Esophagus squamous epithelium (tissue), 5 donors: Measurements from ENCODE around the gene ACAA2. TPM values are rescaled to one million over a fixed set of nuclear protein-coding genes. Genes with fewer than 3 reads are reported as not detected.

Experiments
- DNase-seq: peaks from one replicate; lab custom pipeline; 2025; lab: John Stamatoyannopoulos, UW
- H3K27ac ChIP-seq, 4 donors: fragments of 200-600 bp; sonication (generic); one replicate each; pipeline ENCODE4 v1.5.1; 2016 to 2019; ENCODE audit warnings: mild to moderate bottlenecking in 1 of 4
- H3K27me3 ChIP-seq, 4 donors: fragments of 200-600 bp; sonication (generic); 1 replicate in 3 of 4; 2 replicates in 1 of 4; pipeline versions ENCODE4 v1.5.1 to v1.6.0; 2017 to 2021; ENCODE audit warnings: antibody characterized with exemption in 1 of 4
- H3K36me3 ChIP-seq, 3 donors: fragments of 200-600 bp; sonication (generic); one replicate each; pipeline ENCODE4 v1.5.1; 2016 to 2019
- H3K4me1 ChIP-seq, 3 donors: fragments of 200-600 bp; sonication (generic); one replicate each; pipeline ENCODE4 v1.5.1; 2017 to 2019
- H3K4me3 ChIP-seq, 4 donors: fragments of 200-600 bp; sonication (generic); 1 replicate in 3 of 4; 2 replicates in 1 of 4; pipeline ENCODE4 v1.5.1; 2016 to 2019; ENCODE audit warnings: mild to moderate bottlenecking in 2 of 4, moderate library complexity in 1 of 4
- H3K9me3 ChIP-seq, 3 donors: fragments of 200-600 bp; sonication (generic); one replicate each; pipeline ENCODE4 v1.5.1; 2016 to 2019
- POLR2A ChIP-seq, 4 donors: fragments of 450-650 bp; IDR thresholded peaks; one replicate each; pipeline ENCODE4 v1.6.1; 2017; ENCODE audit warnings: antibody characterized with exemption in 4 of 4, mild to moderate bottlenecking in 4 of 4, moderate library complexity in 3 of 4
- WGBS, 2 donors: methylation state at CpG; one replicate each; pipeline ENCODE4 v1.1.5; 2018; 5-methylcytosine and 5-hydroxymethylcytosine counted together
- intact Hi-C: fragments of 100-400 bp; cut with DNase I; formaldehyde crosslinking; loops from one replicate; pipeline ENCODE4 v1.15.0; 2022
- total RNA-seq, 4 donors: library from RNA; depleted of rRNA; stranded (reverse); fragments of >200 nt; gene quantifications; one replicate each; pipeline ENCODE4 v1.1.0, GENCODE V29; 2016
- TF ChIP-seq, protein P1 (sequence below), 6 experiments: fragments of 450-650 bp in 4 of 6; fragments of 200-600 bp in 2 of 6; sonication (generic) in 2 of 6; IDR thresholded peaks; one replicate each; pipeline ENCODE4 v1.5.1; 2016 to 2019; ENCODE audit warnings: antibody characterized with exemption in 6 of 6, mild to moderate bottlenecking in 4 of 6, moderate library complexity in 4 of 6
- donor health status: DM: yes; HTN: yes; CAD: no.

The ACAA2 gene
- total RNA-seq, 4 donors from 2014 or later, result 6.8 to 43.6 (median 15.9) TPM

DNA sequence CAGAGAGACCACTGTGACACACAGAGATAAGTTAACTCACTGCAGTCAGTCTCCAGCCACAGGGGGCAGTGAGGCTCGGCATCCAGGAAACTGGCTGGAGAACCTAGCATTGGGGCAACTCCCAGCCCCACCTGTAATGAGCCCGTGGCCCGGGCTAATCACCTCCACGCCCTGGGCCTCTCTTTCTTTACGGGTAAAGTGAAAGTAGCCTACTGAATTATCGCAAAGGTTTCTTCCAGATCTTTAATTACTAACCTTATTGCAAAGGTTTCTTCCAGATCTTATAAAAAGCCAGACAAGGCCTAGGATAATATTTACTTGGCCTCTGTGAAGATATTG, 45.7 kb upstream of the ACAA2 start:
- Histone ChIP-seq H3K4me3 (no peak overlapping the region), H3K27me3 (no peaks in the 10 kb centered on the region), H3K27ac (peak overlapping the region; percentile 7 to 78 (median 47)), H3K9me3 (no peaks in the 10 kb centered on the region), H3K36me3 (peaks cover 0 to 10% (median 0%) of the 10 kb centered on the region in 3 donors), H3K4me1 (peaks cover 0 to 21% (median 8%) of the 10 kb centered on the region in 3 donors)
- no peak for TF ChIP-seq POLR2A (IDR thresholded peaks at IDR 0.05)
- no peak for DNase-seq
- WGBS, 2 donors, result 36 to 41% methylated on average over 6 of the region's 6 CpGs
- intact Hi-C loops, result loop anchor here (10.0 kb wide), 1 partner anchor 344 kb away; no protein-coding TSS in a partner anchor

DNA sequence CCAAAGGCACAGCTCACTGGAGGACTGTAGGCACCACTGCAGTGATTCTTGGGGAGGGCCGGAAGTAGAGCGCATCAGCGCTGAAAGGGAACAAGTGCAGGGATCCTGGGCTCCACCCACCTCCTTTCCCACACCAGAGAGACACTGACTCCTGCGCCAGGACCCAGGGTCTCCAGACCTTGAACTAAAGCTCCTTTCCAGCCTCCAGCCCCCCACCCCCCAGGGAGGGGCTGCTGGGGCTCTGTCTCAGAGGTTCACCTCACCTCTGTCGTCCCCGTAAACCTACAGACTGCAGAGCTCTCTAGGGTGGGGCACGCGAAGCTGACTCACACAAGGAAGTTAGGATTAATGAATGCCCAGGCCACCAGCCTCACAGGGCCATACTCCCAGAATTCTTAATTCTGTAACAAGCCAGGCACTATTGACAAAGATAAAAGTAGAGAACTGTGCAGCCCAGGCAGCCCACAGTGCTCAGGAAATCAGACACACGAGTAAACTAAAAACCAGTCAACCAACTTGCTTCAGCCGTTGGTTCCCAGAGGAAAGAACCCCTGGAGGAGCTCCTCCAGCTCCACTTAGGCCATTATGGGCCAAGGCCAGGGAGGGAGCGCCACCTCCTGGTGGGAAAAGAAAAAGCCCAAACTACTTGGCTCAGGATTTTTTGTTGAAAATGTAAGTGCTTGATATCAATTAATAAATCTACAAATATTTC, 45.1 kb upstream of the ACAA2 start:
- no peaks in the 10 kb centered on the region for H3K9me3 ChIP-seq
- peak overlapping the region; percentile 3 to 78 (median 40) for H3K27ac ChIP-seq
- TF ChIP-seq, protein P1, sequence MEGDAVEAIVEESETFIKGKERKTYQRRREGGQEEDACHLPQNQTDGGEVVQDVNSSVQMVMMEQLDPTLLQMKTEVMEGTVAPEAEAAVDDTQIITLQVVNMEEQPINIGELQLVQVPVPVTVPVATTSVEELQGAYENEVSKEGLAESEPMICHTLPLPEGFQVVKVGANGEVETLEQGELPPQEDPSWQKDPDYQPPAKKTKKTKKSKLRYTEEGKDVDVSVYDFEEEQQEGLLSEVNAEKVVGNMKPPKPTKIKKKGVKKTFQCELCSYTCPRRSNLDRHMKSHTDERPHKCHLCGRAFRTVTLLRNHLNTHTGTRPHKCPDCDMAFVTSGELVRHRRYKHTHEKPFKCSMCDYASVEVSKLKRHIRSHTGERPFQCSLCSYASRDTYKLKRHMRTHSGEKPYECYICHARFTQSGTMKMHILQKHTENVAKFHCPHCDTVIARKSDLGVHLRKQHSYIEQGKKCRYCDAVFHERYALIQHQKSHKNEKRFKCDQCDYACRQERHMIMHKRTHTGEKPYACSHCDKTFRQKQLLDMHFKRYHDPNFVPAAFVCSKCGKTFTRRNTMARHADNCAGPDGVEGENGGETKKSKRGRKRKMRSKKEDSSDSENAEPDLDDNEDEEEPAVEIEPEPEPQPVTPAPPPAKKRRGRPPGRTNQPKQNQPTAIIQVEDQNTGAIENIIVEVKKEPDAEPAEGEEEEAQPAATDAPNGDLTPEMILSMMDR (IDR thresholded peaks at IDR 0.05), result peak; percentile 76 to 94 (median 88)
- TF ChIP-seq POLR2A (IDR thresholded peaks at IDR 0.05), result no peak
- no peak for DNase-seq
- no peaks in the 10 kb centered on the region for H3K27me3 ChIP-seq
- peaks cover 0 to 11% (median 0%) of the 10 kb centered on the region in 3 donors for H3K36me3 ChIP-seq
- WGBS, 2 donors, result 33 to 45% methylated on average over 3 to 6 of the region's 11 CpGs
- no peak overlapping the region for H3K4me3 ChIP-seq
- H3K4me1 ChIP-seq, result peaks cover 0 to 21% (median 8%) of the 10 kb centered on the region in 3 donors
- intact Hi-C loops, result loop anchor here (10.0 kb wide), 1 partner anchor 344 kb away; no protein-coding TSS in a partner anchor

DNA sequence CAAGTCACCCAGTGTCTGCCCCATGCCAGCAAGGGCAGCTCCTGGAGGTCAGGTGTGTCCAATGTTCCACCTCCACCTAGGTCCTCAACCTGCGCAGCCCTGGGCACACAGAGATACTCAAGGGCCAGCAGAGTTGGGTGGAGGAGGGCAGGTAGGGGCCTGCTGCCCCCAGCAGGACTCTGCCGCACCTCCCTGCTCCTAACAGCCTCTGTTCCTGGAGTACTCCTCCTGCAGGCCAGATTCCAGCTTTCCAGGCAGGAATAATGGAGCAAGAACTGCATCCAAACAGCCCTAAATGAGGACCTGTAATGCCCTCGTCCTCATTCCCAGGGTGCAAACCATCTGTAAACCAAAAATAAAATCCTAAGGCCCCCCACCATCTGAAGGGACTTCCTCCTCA, 44.4 kb upstream of the ACAA2 start:
- Histone ChIP-seq H3K4me3 (no peak overlapping the region), H3K27me3 (no peaks in the 10 kb centered on the region), H3K27ac (no peak overlapping the region), H3K4me1 (peaks cover 0 to 21% (median 8%) of the 10 kb centered on the region in 3 donors), H3K36me3 (peaks cover 0 to 19% (median 0%) of the 10 kb centered on the region in 3 donors), H3K9me3 (no peaks in the 10 kb centered on the region)
- intact Hi-C loops, result loop anchor here (10.0 kb wide), 1 partner anchor 343 kb away; no protein-coding TSS in a partner anchor
- DNase-seq, result no peak
- 59% methylated on average over 2 of the region's 3 CpGs; no CpG with 5 or more reads in 1 of the 2 donors for WGBS, 2 donors
- TF ChIP-seq, protein P1 (IDR thresholded peaks at IDR 0.05), result no peak
- no peak for TF ChIP-seq POLR2A (IDR thresholded peaks at IDR 0.05)

DNA sequence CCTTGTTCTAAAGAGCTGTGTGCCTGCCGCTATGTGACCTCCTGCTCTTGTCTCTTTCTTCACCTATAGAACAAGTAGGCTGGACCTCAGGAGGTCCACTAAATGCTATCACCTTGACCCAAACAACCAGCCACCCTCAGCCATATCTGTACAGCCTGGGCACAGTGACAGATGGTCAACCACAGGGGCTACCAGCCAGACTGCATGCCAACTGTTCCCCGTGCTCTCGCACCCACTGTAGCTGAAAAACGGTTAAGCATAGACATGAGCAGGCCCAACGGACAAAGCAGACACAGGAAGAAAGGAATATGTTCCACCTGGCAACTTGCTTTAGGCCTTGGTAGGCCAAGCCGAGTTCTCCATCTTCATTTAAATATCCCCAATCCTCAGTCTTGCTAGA, 43.2 kb upstream of the ACAA2 start:
- no peaks in the 10 kb centered on the region for H3K27me3 ChIP-seq
- peaks cover 0 to 27% (median 0%) of the 10 kb centered on the region in 3 donors for H3K36me3 ChIP-seq
- H3K9me3 ChIP-seq, result no peaks in the 10 kb centered on the region
- TF ChIP-seq, protein P1 (IDR thresholded peaks at IDR 0.05), result no peak
- no peak for TF ChIP-seq POLR2A (IDR thresholded peaks at IDR 0.05)
- no peak for DNase-seq
- H3K27ac ChIP-seq, result no peak overlapping the region
- intact Hi-C loops, result loop anchor here (10.0 kb wide), 1 partner anchor 342 kb away; no protein-coding TSS in a partner anchor
- WGBS, 2 donors, result 84 to 85% methylated on average over 4 to 5 of the region's 6 CpGs
- H3K4me3 ChIP-seq, result no peak overlapping the region
- H3K4me1 ChIP-seq, result peaks cover 0 to 21% (median 8%) of the 10 kb centered on the region in 3 donors

DNA sequence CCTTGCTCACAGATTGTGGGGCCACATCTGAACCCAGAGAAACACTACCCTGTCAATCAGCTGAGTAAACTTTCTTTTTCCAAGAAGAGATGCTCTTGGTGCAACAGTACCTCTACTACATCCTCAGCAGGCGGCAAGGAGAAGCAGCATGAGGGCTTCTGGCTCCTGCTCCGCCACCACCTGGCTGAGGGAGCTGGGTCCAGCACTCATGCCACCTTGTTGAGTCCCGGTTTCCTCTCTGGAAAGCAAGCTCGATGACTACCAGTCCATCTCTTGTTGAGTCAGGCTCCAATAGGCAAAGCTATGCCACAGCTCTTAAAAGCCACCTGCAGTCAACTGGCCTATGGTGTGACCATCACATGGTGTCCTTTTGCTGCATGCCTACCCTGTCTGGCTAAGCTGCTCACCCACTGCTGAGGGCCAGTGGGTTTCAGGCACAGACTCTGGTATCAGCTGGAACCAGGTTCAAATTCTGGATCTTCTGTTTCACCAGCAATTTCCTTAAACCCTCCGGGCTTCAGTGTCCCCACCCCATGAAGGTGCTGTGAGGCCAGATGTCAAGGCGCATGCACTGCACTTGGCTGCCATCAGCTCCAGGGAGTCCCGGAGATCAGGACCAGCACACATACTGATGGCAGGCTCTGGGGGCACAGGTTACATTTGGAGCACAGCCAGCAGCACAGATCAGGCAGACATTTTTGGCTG, 42.5 kb upstream of the ACAA2 start:
- Histone ChIP-seq H3K4me3 (no peak overlapping the region), H3K9me3 (no peaks in the 10 kb centered on the region), H3K27ac (no peak overlapping the region), H3K27me3 (no peaks in the 10 kb centered on the region), H3K36me3 (peaks cover 0 to 27% (median 0%) of the 10 kb centered on the region in 3 donors), H3K4me1 (peaks cover 0 to 21% (median 8%) of the 10 kb centered on the region in 3 donors)
- DNase-seq, result no peak
- 85 to 96% methylated on average over 4 to 5 of the region's 7 CpGs for WGBS, 2 donors
- intact Hi-C loops, result loop anchor here (10.0 kb wide), 1 partner anchor 341 kb away; no protein-coding TSS in a partner anchor
- TF ChIP-seq, protein P1 (IDR thresholded peaks at IDR 0.05), result no peak
- no peak for TF ChIP-seq POLR2A (IDR thresholded peaks at IDR 0.05)
